COR-L47 (cell line): ENCODE results near the gene PSMA5.
"Not testable (repeated sequence)": the region's sequence is repeated elsewhere in the genome, so short reads cannot be mapped to it uniquely, and the experiment has no call there.

ENCODE experiments used
- DNase-seq: peaks from one replicate; lab custom pipeline; 2025; lab: John Stamatoyannopoulos, UW

Gene PSMA5

DNA sequence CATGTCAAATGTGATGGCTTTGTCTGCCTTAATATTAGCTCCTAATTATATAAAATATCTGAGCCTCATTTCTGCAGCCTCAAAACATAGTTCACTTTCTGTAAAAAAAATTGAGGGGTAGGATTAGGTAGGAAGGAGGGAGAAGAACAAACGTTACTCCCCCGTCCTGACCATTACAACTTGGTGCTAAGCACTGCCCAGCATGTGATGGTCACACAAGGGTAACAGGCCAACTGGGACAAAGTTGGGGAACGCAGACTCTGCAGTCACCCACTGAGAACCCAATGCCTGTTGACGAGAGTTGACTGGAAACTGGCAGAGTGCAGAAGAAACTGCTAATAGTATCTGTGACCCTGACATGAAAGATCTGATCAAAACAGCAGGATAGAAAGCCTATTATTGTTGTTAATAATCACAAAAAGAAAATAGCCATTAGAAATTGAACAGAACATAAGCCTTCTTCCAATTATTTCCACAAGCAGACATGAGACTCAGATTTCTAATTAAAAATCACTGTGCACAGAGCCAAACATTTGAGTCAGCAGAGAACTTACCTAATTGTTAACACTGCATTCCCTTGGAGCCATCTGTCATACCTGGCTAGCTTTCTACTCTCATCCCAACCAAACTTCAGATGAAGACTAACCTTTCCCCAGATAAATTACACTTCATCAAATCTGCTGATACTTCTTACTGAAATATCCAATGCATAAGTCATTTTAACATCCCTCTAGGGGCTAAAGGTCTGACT is 34.0 kb downstream of the PSMA5 start:
- no peak for DNase-seq

DNA sequence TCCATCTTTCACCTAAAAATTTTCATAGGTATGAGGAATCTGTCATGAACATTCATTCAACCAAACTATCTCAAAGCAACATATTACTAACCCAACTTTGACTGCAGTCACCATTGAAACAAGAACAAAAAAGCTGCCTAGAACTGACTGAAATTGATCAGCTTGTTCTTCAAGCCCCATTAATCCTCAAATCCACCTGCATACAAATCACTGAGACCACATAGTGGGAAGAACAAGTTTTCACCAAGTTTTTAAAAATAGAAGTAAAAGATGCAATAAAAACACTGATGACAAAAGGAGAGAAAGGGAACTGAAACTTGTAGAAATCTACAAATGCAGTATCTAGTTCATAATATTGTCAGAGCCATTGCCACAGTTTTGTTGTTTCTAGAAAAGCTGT is 34.6 kb downstream of the PSMA5 start:
- DNase-seq: no peak

GRCh38 chr1:109391157-109391556 is 35.1 kb downstream of the PSMA5 start:
- no peak for DNase-seq

- DNase-seq: no peak
Observed at GRCh38 chr1:109389638-109390341, 36.5 kb downstream of the PSMA5 start.

DNA sequence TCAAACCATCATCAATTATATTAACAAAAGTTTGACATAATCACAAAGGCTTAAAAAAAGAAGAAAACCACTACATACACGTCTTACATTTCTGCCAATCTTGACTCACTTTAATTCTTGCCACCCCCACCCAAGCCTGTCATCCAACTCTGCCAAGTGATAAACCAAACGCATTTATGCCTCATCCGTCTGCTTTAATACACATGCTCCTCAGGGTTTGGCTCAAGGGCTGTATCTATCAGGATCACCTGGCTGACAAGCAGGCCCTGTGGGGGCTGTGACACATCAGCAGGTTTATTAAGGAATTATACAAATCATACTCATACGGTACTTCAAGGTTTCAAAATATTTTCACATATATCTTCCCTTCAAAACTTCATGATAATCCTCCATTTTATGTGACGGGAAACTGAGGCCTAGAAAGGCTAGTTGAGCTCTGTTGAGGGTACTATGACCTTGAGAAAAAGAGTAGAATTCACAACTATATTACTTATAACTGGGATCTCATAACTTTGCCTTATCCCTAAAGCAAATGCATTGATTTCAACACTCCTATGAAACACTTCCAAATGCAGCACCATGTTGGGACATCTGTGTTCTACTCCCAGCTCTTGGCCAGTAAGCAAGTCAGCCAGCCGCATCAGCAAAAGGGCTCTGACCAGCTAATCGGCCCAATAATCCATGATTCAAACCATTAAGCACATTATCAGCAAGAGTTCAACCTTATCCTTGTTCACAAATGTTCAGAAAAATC is 37.2 kb downstream of the PSMA5 start:
- no peak for DNase-seq

- no peak for DNase-seq
Observed at GRCh38 chr1:109388208-109388711, 38.0 kb downstream of the PSMA5 start.

- no peak for DNase-seq
Observed at GRCh38 chr1:109386054-109386717, 40.1 kb downstream of the PSMA5 start.

- DNase-seq: no peak
Observed at GRCh38 chr1:109385417-109385816, 40.8 kb downstream of the PSMA5 start.

DNA sequence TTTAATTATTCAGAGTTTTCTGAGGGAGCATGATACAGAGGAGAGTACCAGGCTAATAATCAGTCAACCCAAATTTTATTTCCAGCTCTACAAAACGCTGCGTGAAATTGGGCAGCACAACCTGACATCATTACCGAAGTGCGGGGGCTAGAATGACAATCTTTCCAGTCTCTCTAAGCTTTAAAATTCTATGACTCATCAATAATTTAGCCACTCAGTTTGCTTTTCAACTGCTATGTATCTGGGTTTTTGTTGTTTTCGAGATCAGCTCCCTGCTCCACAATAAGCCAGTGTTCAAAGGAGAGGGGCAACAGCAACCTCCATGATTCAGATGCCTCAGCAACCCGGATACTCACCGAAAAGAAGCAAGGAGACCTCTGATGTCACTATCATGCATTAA is 42.4 kb downstream of the PSMA5 start:
- DNase-seq: no peak

- DNase-seq: no peak
Observed at GRCh38 chr1:109383087-109383779, 43.0 kb downstream of the PSMA5 start.

GRCh38 chr1:109381573-109381972 is 44.7 kb downstream of the PSMA5 start:
- no peak for DNase-seq

DNA sequence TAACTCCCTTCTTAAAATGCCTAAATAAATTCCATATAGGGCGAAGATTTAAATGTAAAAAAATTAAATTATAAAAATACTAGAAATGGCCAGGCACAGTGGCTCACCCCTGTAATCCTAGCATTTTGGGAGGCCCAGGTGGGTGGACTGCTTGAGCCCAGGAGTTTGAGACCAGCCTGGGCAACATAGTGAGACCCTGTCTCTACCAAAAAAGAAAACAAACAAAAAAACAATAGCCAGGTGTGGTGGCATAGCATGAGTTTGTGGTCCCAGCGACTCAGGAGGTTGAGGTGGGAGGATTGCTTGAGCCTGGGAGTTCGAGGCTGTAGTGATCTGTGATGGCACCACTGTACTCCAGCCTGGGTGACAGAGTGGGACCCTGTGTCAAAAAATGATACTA is 46.3 kb downstream of the PSMA5 start:
- no peak for DNase-seq

GRCh38 chr1:109379422-109379821 is 46.8 kb downstream of the PSMA5 start:
- DNase-seq: no peak

- no peak for DNase-seq
Observed at GRCh38 chr1:109377698-109378097, 48.5 kb downstream of the PSMA5 start.

DNA sequence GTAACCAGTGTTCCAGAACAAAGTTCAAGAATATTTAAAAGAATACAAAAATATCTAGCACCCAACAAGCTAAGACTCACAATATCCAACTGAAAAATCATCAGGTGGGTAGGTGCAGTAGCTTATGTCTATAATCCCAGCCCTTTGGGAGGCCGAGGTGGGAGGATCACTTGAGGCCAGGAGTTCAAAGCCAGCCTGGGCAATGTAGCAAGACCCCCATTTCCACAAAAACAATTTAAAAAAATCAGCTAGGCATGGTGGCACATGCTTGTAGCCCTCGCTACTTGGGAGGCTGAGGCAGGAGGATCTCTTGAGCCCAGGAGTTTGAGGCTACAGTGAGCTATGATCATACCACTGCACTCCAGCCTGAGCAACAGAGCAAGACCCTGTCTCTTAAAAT is 52.6 kb downstream of the PSMA5 start:
- DNase-seq: not testable (repeated sequence)

GRCh38 chr1:109373126-109373525 is 53.1 kb downstream of the PSMA5 start:
- no peak for DNase-seq

GRCh38 chr1:109372281-109372680 is 54.0 kb downstream of the PSMA5 start:
- no peak for DNase-seq

- no peak for DNase-seq
Observed at GRCh38 chr1:109371341-109371739, 54.9 kb downstream of the PSMA5 start.

GRCh38 chr1:109370712-109371340 is 55.4 kb downstream of the PSMA5 start:
- no peak for DNase-seq

DNA sequence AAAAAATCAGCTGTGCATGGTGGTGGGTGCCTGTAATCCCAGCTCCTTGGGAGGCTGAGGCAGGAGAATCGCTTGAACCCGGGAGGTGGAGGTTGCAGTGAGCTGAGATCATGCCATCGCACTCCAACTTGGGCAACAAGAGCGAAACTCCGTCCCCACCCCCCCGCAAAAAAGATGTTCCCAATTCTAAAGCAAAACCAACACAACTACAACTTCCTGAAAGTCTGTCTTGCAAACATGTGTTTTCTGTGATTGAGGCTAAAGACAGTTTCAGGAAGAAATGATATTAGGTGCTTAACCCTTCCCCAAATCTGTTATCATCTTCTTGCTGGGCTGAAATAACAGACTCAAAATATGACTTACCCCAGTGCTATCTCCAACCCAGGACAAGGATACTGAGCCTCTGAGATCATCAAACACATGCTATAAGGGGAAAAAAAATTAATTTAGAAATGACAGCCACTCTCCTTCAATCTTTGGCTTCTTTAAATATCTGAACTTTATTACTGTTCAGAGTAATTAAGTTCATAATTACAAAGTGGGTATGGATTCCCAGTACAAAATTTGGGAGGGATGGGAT is 57.0 kb downstream of the PSMA5 start:
- DNase-seq: no peak

DNA sequence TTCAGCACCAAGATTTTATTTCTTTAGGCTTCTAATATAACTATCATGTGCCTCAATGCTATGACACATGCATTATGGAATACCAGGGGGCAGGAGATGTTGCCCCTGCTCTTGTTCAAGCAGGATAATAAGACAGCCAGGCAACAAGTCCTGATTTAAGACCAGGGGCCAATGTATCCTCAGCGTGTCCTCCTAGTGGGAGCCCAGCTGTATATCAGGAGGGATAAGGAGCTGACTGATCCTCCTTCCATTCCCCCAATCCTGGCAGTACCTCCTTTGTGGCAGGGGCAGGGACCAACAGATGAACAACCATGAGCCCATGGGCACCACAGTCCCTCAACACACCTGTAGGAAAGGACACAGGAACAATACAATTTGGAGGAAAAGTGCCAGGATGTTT is 57.8 kb downstream of the PSMA5 start:
- DNase-seq: no peak
